ENCODE results near the gene CMTM7.
"Not testable (repeated sequence)": the region's sequence is repeated elsewhere in the genome, so short reads cannot be mapped to it uniquely, and the experiment has no call there.

CMTM7 gene

DNA sequence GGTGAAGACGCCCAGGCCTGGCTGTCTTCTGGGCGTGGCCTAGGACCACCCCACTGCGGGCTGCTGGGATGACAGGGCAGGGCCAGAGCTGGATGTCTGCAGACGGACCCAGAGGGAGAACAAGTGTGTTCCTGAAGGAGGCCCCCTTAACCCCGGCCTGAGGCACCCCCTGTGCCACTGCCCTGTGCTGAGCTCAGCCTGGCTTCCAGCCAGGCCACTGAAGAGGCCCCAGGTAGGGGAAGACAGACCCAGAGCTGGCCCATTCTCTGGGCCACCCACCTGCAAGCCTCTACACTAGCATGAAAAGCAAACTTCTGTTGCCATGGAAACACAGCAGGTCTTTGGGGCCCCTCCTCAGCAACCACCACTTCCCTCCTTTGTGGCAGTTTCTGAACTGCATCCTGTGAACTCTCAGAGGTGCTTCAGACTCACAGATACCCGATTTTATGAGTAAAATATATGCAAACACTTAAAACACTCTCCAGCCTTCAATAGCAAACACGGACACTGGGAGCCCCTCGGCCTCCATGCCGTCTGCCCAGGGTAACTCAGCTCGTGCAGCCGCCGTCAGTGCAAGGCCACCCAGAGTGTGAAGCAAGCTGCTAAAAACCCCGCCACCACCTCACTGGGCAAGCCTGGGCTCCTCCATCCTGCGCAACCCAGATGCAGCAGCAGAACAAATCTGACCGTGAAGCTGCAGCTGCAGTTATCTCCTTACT lies 68.5 kb downstream of the CMTM7 start:
- no peaks in the 10 kb centered on the region for H3K9me3 ChIP-seq (ENCODE audit: severe bottlenecking)
- H3K27me3 ChIP-seq (ENCODE audit: insufficient read depth, poor library complexity, severe bottlenecking) = no peaks in the 10 kb centered on the region
- DNase-seq (ENCODE audit: low spot score) (no peak), ATAC-seq (ENCODE audit: low read depth) (no peak)
- H3K36me3 ChIP-seq (ENCODE audit: low read depth) = no peaks in the 10 kb centered on the region
- H3K4me3 ChIP-seq (ENCODE audit: severe bottlenecking) = no peak overlapping the region
- TF ChIP-seq, protein P1, sequence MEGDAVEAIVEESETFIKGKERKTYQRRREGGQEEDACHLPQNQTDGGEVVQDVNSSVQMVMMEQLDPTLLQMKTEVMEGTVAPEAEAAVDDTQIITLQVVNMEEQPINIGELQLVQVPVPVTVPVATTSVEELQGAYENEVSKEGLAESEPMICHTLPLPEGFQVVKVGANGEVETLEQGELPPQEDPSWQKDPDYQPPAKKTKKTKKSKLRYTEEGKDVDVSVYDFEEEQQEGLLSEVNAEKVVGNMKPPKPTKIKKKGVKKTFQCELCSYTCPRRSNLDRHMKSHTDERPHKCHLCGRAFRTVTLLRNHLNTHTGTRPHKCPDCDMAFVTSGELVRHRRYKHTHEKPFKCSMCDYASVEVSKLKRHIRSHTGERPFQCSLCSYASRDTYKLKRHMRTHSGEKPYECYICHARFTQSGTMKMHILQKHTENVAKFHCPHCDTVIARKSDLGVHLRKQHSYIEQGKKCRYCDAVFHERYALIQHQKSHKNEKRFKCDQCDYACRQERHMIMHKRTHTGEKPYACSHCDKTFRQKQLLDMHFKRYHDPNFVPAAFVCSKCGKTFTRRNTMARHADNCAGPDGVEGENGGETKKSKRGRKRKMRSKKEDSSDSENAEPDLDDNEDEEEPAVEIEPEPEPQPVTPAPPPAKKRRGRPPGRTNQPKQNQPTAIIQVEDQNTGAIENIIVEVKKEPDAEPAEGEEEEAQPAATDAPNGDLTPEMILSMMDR (IDR thresholded peaks at IDR 0.05; ENCODE audit: poor library complexity, severe bottlenecking) = no peak
- H3K27ac ChIP-seq (ENCODE audit: poor library complexity, severe bottlenecking) = no peak overlapping the region
- H3K4me1 ChIP-seq (ENCODE audit: insufficient read depth, poor library complexity, severe bottlenecking) = peaks cover 4% of the 10 kb centered on the region

DNA sequence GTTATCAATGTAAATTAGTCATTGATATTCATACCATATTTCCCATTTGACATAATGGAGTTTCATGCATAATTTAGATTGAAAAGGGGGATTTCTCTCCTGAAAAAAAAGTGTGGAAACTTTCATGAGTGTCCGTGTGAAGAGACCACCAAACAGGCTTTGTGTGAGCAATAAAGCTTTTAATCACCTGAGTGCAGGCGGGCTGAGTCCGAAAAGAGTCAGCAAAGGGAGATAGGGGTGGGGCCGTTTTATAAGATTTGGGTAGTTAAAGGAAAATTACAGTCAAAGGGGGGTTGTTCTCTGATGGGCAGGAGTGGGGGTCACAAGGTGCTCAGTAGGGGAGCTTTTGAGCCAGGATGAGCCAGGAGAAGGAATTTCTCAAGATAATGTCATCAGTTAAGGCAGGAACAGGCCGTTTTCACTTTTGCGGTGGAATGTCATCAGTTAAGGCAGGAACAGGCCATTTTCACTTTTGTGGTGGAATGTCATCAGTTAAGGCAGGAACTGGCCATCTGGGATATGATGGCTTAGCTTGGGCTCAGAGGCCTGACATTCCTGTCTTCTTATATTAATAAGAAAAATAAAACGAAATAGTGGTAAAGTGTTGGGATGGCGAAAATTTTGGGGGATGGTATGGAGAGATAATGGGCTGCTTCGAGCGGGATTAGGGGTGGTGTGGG lies 69.3 kb downstream of the CMTM7 start:
- H3K27ac ChIP-seq (ENCODE audit: poor library complexity, severe bottlenecking); H3K4me1 ChIP-seq (ENCODE audit: insufficient read depth, poor library complexity, severe bottlenecking); ATAC-seq (ENCODE audit: low read depth); H3K4me3 ChIP-seq (ENCODE audit: severe bottlenecking); H3K27me3 ChIP-seq (ENCODE audit: insufficient read depth, poor library complexity, severe bottlenecking); H3K9me3 ChIP-seq (ENCODE audit: severe bottlenecking); H3K36me3 ChIP-seq (ENCODE audit: low read depth); DNase-seq (ENCODE audit: low spot score): not testable (repeated sequence)

GRCh38 chr3:32462191-32462986 lies 70.7 kb downstream of the CMTM7 start:
- not testable (repeated sequence) for ATAC-seq (ENCODE audit: low read depth); H3K4me3 ChIP-seq (ENCODE audit: severe bottlenecking); H3K4me1 ChIP-seq (ENCODE audit: insufficient read depth, poor library complexity, severe bottlenecking); DNase-seq (ENCODE audit: low spot score); H3K9me3 ChIP-seq (ENCODE audit: severe bottlenecking); H3K27me3 ChIP-seq (ENCODE audit: insufficient read depth, poor library complexity, severe bottlenecking); H3K27ac ChIP-seq (ENCODE audit: poor library complexity, severe bottlenecking); H3K36me3 ChIP-seq (ENCODE audit: low read depth)

DNA sequence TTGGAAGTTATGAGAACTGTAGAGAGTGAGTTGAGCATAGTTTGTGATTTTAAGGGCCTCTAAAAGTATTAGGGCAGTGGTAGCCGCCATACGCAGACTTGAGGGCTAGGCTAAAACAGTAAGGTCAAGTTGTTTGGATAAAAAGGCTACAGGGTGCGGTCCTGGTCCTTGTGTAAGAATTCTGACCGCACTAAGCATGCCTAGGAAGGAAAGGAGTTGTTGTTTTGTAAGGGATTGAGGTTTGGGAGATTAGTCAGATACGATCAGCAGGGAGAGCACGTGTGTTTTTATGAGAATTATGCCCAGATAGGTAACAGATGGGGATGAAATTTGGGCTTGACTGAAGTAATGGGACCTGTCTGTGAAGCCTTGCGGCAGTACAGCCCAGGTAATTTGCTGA lies 71.8 kb downstream of the CMTM7 start:
- not testable (repeated sequence) for H3K9me3 ChIP-seq (ENCODE audit: severe bottlenecking); H3K36me3 ChIP-seq (ENCODE audit: low read depth); H3K27me3 ChIP-seq (ENCODE audit: insufficient read depth, poor library complexity, severe bottlenecking); DNase-seq (ENCODE audit: low spot score); H3K4me3 ChIP-seq (ENCODE audit: severe bottlenecking); H3K4me1 ChIP-seq (ENCODE audit: insufficient read depth, poor library complexity, severe bottlenecking); ATAC-seq (ENCODE audit: low read depth); H3K27ac ChIP-seq (ENCODE audit: poor library complexity, severe bottlenecking)

GRCh38 chr3:32464726-32465125 lies 73.1 kb downstream of the CMTM7 start:
- H3K36me3 ChIP-seq (ENCODE audit: low read depth); DNase-seq (ENCODE audit: low spot score); H3K27me3 ChIP-seq (ENCODE audit: insufficient read depth, poor library complexity, severe bottlenecking); H3K27ac ChIP-seq (ENCODE audit: poor library complexity, severe bottlenecking); ATAC-seq (ENCODE audit: low read depth); H3K9me3 ChIP-seq (ENCODE audit: severe bottlenecking); H3K4me3 ChIP-seq (ENCODE audit: severe bottlenecking): not testable (repeated sequence)
- peaks cover 12% of the 10 kb centered on the region for H3K4me1 ChIP-seq (ENCODE audit: insufficient read depth, poor library complexity, severe bottlenecking)

DNA sequence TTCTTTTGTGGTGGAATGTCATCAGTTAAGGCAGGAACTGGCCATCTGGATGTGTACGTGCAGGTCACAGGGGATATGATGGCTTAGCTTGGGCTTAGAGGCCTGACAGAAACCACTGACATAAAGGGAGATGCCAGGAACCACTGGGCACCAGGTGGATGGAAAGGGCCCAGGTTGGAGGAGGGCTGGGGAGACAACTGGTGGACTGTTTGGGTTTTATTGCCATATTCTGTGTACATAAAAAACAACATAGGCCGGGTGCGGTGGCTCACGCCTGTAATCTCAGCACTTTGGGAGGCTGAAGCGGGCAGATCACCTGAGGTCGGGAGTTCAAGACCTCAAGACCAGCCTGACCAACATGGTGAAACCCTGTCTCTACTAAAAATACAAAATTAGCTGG lies 75.2 kb downstream of the CMTM7 start:
- H3K9me3 ChIP-seq (ENCODE audit: severe bottlenecking); H3K27me3 ChIP-seq (ENCODE audit: insufficient read depth, poor library complexity, severe bottlenecking); H3K36me3 ChIP-seq (ENCODE audit: low read depth); H3K4me3 ChIP-seq (ENCODE audit: severe bottlenecking); ATAC-seq (ENCODE audit: low read depth); H3K27ac ChIP-seq (ENCODE audit: poor library complexity, severe bottlenecking); DNase-seq (ENCODE audit: low spot score): not testable (repeated sequence)
- peaks cover 17% of the 10 kb centered on the region for H3K4me1 ChIP-seq (ENCODE audit: insufficient read depth, poor library complexity, severe bottlenecking)

GRCh38 chr3:32467333-32468070 lies 75.8 kb downstream of the CMTM7 start:
- TF ChIP-seq, protein P1 (IDR thresholded peaks at IDR 0.05; ENCODE audit: poor library complexity, severe bottlenecking) = peak; percentile 98
- ATAC-seq (ENCODE audit: low read depth) (peak; percentile 67), DNase-seq (ENCODE audit: low spot score) (no peak)
- Histone ChIP-seq H3K4me1 (ENCODE audit: insufficient read depth, poor library complexity, severe bottlenecking) (peaks cover 17% of the 10 kb centered on the region), H3K9me3 (ENCODE audit: severe bottlenecking) (no peaks in the 10 kb centered on the region), H3K27me3 (ENCODE audit: insufficient read depth, poor library complexity, severe bottlenecking) (no peaks in the 10 kb centered on the region), H3K27ac (ENCODE audit: poor library complexity, severe bottlenecking) (no peak overlapping the region), H3K36me3 (ENCODE audit: low read depth) (no peaks in the 10 kb centered on the region; the same call in 1 of the 2 replicates), H3K4me3 (ENCODE audit: severe bottlenecking) (no peak overlapping the region)

All from RWPE2 (cell line).